ENCODE measurements around the gene TTLL9.

The TTLL9 gene

GRCh38 chr20:31963889-31964288 is 93.5 kb downstream of the TTLL9 start:
- Histone ChIP-seq H3K4me3 (ENCODE audit: insufficient read depth, low read depth, low read length) (no peak overlapping the region), H3K27ac (ENCODE audit: insufficient read depth, low read depth, low read length, poor library complexity, severe bottlenecking) (no peak overlapping the region), H3K27me3 (ENCODE audit: control insufficient read depth, insufficient read depth, low read length, poor library complexity, severe bottlenecking) (peaks cover 24% of the 10 kb centered on the region), H3K36me3 (ENCODE audit: control insufficient read depth, insufficient read depth, low read length) (no peaks in the 10 kb centered on the region), H3K9me3 (ENCODE audit: control insufficient read depth, low read length) (no peaks in the 10 kb centered on the region), H3K4me1 (ENCODE audit: control insufficient read depth, insufficient read depth, low read length) (peaks cover 9% of the 10 kb centered on the region)
- 82 to 84% methylated on average over 6 of the region's 6 CpGs for WGBS, 2 experiments

GRCh38 chr20:31966991-31967655 is 96.7 kb downstream of the TTLL9 start:
- Histone ChIP-seq H3K4me1 (ENCODE audit: control insufficient read depth, insufficient read depth, low read length) (peaks cover 9% of the 10 kb centered on the region), H3K27ac (ENCODE audit: insufficient read depth, low read depth, low read length, poor library complexity, severe bottlenecking) (no peak overlapping the region), H3K36me3 (ENCODE audit: control insufficient read depth, insufficient read depth, low read length) (no peaks in the 10 kb centered on the region), H3K27me3 (ENCODE audit: control insufficient read depth, insufficient read depth, low read length, poor library complexity, severe bottlenecking) (peaks cover 36% of the 10 kb centered on the region), H3K9me3 (ENCODE audit: control insufficient read depth, low read length) (no peaks in the 10 kb centered on the region), H3K4me3 (ENCODE audit: insufficient read depth, low read depth, low read length) (peak overlapping the region; percentile 5)
- WGBS, 2 experiments = 15 to 18% methylated on average over 5 of the region's 5 CpGs

- no peaks in the 10 kb centered on the region for H3K36me3 ChIP-seq (ENCODE audit: control insufficient read depth, insufficient read depth, low read length)
- H3K9me3 ChIP-seq (ENCODE audit: control insufficient read depth, low read length) = no peaks in the 10 kb centered on the region
- H3K27me3 ChIP-seq (ENCODE audit: control insufficient read depth, insufficient read depth, low read length, poor library complexity, severe bottlenecking) = peaks cover 36% of the 10 kb centered on the region
- H3K4me3 ChIP-seq (ENCODE audit: insufficient read depth, low read depth, low read length) = peak within 1 kb of the TSS; percentile 46
- no peak within 1 kb of the TSS for H3K27ac ChIP-seq (ENCODE audit: insufficient read depth, low read depth, low read length, poor library complexity, severe bottlenecking)
- peaks cover 9% of the 10 kb centered on the region for H3K4me1 ChIP-seq (ENCODE audit: control insufficient read depth, insufficient read depth, low read length)
- 1 to 2% methylated on average over 38 of the region's 38 CpGs for WGBS, 2 experiments
Observed at GRCh38 chr20:31967830-31968249, 97.4 kb downstream of the TTLL9 start, which contains the start of gene XKR7. XKR7 (plus strand) TSS chr20:31968151; CDS start chr20:31968176, 25 bp downstream.

GRCh38 chr20:31968291-31969126 is 98.1 kb downstream of the TTLL9 start:
- H3K4me1 ChIP-seq (ENCODE audit: control insufficient read depth, insufficient read depth, low read length) = peaks cover 9% of the 10 kb centered on the region
- H3K27ac ChIP-seq (ENCODE audit: insufficient read depth, low read depth, low read length, poor library complexity, severe bottlenecking) = no peak overlapping the region
- no peaks in the 10 kb centered on the region for H3K9me3 ChIP-seq (ENCODE audit: control insufficient read depth, low read length)
- WGBS, 2 experiments = 3 to 4% methylated on average over 57 of the region's 57 CpGs
- H3K36me3 ChIP-seq (ENCODE audit: control insufficient read depth, insufficient read depth, low read length) = no peaks in the 10 kb centered on the region
- H3K27me3 ChIP-seq (ENCODE audit: control insufficient read depth, insufficient read depth, low read length, poor library complexity, severe bottlenecking) = peaks cover 36% of the 10 kb centered on the region
- H3K4me3 ChIP-seq (ENCODE audit: insufficient read depth, low read depth, low read length) = peak overlapping the region; percentile 46

GRCh38 chr20:31969991-31970390 is 99.6 kb downstream of the TTLL9 start:
- H3K4me3 ChIP-seq (ENCODE audit: insufficient read depth, low read depth, low read length) = no peak overlapping the region
- peaks cover 36% of the 10 kb centered on the region for H3K27me3 ChIP-seq (ENCODE audit: control insufficient read depth, insufficient read depth, low read length, poor library complexity, severe bottlenecking)
- no peaks in the 10 kb centered on the region for H3K9me3 ChIP-seq (ENCODE audit: control insufficient read depth, low read length)

GRCh38 chr20:31972471-31973021 is 102.1 kb downstream of the TTLL9 start:
- Histone ChIP-seq H3K27me3 (ENCODE audit: control insufficient read depth, insufficient read depth, low read length, poor library complexity, severe bottlenecking) (peaks cover 14% of the 10 kb centered on the region), H3K27ac (ENCODE audit: insufficient read depth, low read depth, low read length, poor library complexity, severe bottlenecking) (peak overlapping the region; percentile 71), H3K4me1 (ENCODE audit: control insufficient read depth, insufficient read depth, low read length) (peaks cover 19% of the 10 kb centered on the region), H3K9me3 (ENCODE audit: control insufficient read depth, low read length) (no peaks in the 10 kb centered on the region), H3K36me3 (ENCODE audit: control insufficient read depth, insufficient read depth, low read length) (no peaks in the 10 kb centered on the region), H3K4me3 (ENCODE audit: insufficient read depth, low read depth, low read length) (no peak overlapping the region)
- WGBS, 2 experiments = 39 to 49% methylated on average over 4 of the region's 4 CpGs

More at GRCh38 chr20:31969991-31970390, 99.6 kb downstream of the TTLL9 start:
- Histone ChIP-seq H3K4me1 (ENCODE audit: control insufficient read depth, insufficient read depth, low read length) (peaks cover 19% of the 10 kb centered on the region), H3K36me3 (ENCODE audit: control insufficient read depth, insufficient read depth, low read length) (no peaks in the 10 kb centered on the region), H3K27ac (ENCODE audit: insufficient read depth, low read depth, low read length, poor library complexity, severe bottlenecking) (no peak overlapping the region)
- WGBS, 2 experiments = 95% methylated on average over 3 of the region's 5 CpGs

- 88 to 90% methylated on average over 2 of the region's 2 CpGs for WGBS, 2 experiments
- H3K27ac ChIP-seq (ENCODE audit: insufficient read depth, low read depth, low read length, poor library complexity, severe bottlenecking) = no peak overlapping the region
- H3K27me3 ChIP-seq (ENCODE audit: control insufficient read depth, insufficient read depth, low read length, poor library complexity, severe bottlenecking) = peaks cover 8% of the 10 kb centered on the region
- H3K36me3 ChIP-seq (ENCODE audit: control insufficient read depth, insufficient read depth, low read length) = no peaks in the 10 kb centered on the region
- no peaks in the 10 kb centered on the region for H3K9me3 ChIP-seq (ENCODE audit: control insufficient read depth, low read length)
- H3K4me1 ChIP-seq (ENCODE audit: control insufficient read depth, insufficient read depth, low read length) = peaks cover 15% of the 10 kb centered on the region
- H3K4me3 ChIP-seq (ENCODE audit: insufficient read depth, low read depth, low read length) = no peak overlapping the region
Observed at GRCh38 chr20:31974296-31974695, 103.9 kb downstream of the TTLL9 start.

GRCh38 chr20:31974951-31975487 is 104.6 kb downstream of the TTLL9 start:
- WGBS, 2 experiments = 14 to 17% methylated on average over 10 of the region's 10 CpGs
- H3K27ac ChIP-seq (ENCODE audit: insufficient read depth, low read depth, low read length, poor library complexity, severe bottlenecking) = peak overlapping the region; percentile 68
- H3K27me3 ChIP-seq (ENCODE audit: control insufficient read depth, insufficient read depth, low read length, poor library complexity, severe bottlenecking) = peaks cover 3% of the 10 kb centered on the region
- no peaks in the 10 kb centered on the region for H3K36me3 ChIP-seq (ENCODE audit: control insufficient read depth, insufficient read depth, low read length)
- peaks cover 14% of the 10 kb centered on the region for H3K4me1 ChIP-seq (ENCODE audit: control insufficient read depth, insufficient read depth, low read length)
- no peaks in the 10 kb centered on the region for H3K9me3 ChIP-seq (ENCODE audit: control insufficient read depth, low read length)
- no peak overlapping the region for H3K4me3 ChIP-seq (ENCODE audit: insufficient read depth, low read depth, low read length)

GRCh38 chr20:31975874-31976273 is 105.4 kb downstream of the TTLL9 start:
- Histone ChIP-seq H3K27me3 (ENCODE audit: control insufficient read depth, insufficient read depth, low read length, poor library complexity, severe bottlenecking) (no peaks in the 10 kb centered on the region), H3K4me3 (ENCODE audit: insufficient read depth, low read depth, low read length) (no peak overlapping the region), H3K4me1 (ENCODE audit: control insufficient read depth, insufficient read depth, low read length) (peaks cover 14% of the 10 kb centered on the region), H3K9me3 (ENCODE audit: control insufficient read depth, low read length) (no peaks in the 10 kb centered on the region), H3K36me3 (ENCODE audit: control insufficient read depth, insufficient read depth, low read length) (no peaks in the 10 kb centered on the region), H3K27ac (ENCODE audit: insufficient read depth, low read depth, low read length, poor library complexity, severe bottlenecking) (peak overlapping the region; percentile 68)
- WGBS, 2 experiments = 89 to 93% methylated on average over 2 of the region's 2 CpGs

- H3K27ac ChIP-seq (ENCODE audit: insufficient read depth, low read depth, low read length, poor library complexity, severe bottlenecking) = no peak overlapping the region
- H3K27me3 ChIP-seq (ENCODE audit: control insufficient read depth, insufficient read depth, low read length, poor library complexity, severe bottlenecking) = no peaks in the 10 kb centered on the region
- 95 to 96% methylated on average over 4 of the region's 4 CpGs for WGBS, 2 experiments
- no peak overlapping the region for H3K4me3 ChIP-seq (ENCODE audit: insufficient read depth, low read depth, low read length)
- H3K4me1 ChIP-seq (ENCODE audit: control insufficient read depth, insufficient read depth, low read length) = peaks cover 14% of the 10 kb centered on the region
- H3K36me3 ChIP-seq (ENCODE audit: control insufficient read depth, insufficient read depth, low read length) = no peaks in the 10 kb centered on the region
- no peaks in the 10 kb centered on the region for H3K9me3 ChIP-seq (ENCODE audit: control insufficient read depth, low read length)
Observed at GRCh38 chr20:31977080-31977479, 106.6 kb downstream of the TTLL9 start.
